ENCODE results near the gene PATE3.

Gene PATE3

DNA sequence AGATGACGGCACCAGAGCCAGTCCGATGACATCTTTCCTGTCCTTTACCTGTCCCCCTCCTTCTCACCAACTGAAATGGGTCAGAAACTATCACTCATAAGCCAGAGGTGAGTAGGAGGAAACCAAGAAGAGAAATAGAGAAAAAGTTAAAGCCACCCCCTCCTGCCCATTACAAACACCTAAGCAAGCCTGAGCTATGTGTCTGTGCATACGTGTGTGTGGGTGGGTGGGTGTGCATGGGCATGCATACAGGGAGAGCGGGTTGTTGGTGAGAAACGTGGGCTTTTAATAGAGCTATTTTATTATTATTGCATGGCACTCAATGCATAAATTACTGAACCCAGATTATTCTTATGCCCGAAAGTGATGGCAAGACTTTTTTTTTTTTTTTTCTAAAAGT lies 47.8 kb downstream of the PATE3 start:
- H3K4me3 ChIP-seq (ENCODE audit: low read depth, low read length) = no peak overlapping the region

Measured in iPS-11a (cell line).